Measurements from ENCODE around the gene TIAM2. TPM values are rescaled to one million over a fixed set of nuclear protein-coding genes. Genes with fewer than 3 reads are reported as not detected.

Gene TIAM2
- total RNA-seq, 4 donors from 2014 or later: 6.5 to 13.4 (median 10.7) TPM

GRCh38 chr6:155223646-155224451 is 228.7 kb downstream of the TIAM2 start:
- no peak for TF ChIP-seq CTCF (IDR thresholded peaks at IDR 0.05; ENCODE audit: low read depth)

- no peak for TF ChIP-seq CTCF (IDR thresholded peaks at IDR 0.05; ENCODE audit: low read depth)
Measured at GRCh38 chr6:155224618-155225017, 229.5 kb downstream of the TIAM2 start.

- no peak for TF ChIP-seq CTCF (IDR thresholded peaks at IDR 0.05; ENCODE audit: low read depth)
Measured at GRCh38 chr6:155227046-155227445, 231.9 kb downstream of the TIAM2 start.

- no peak for TF ChIP-seq CTCF (IDR thresholded peaks at IDR 0.05; ENCODE audit: low read depth)
Measured at GRCh38 chr6:155228546-155229166, 233.5 kb downstream of the TIAM2 start.

- TF ChIP-seq CTCF (IDR thresholded peaks at IDR 0.05; ENCODE audit: low read depth): no peak
Measured at GRCh38 chr6:155232848-155233247, 237.7 kb downstream of the TIAM2 start.

- no peak for TF ChIP-seq CTCF (IDR thresholded peaks at IDR 0.05; ENCODE audit: low read depth)
Measured at GRCh38 chr6:155234167-155234566, 239.1 kb downstream of the TIAM2 start.

GRCh38 chr6:155234687-155235086 is 239.6 kb downstream of the TIAM2 start:
- no peak for TF ChIP-seq CTCF (IDR thresholded peaks at IDR 0.05; ENCODE audit: low read depth)

All from subcutaneous adipose tissue (tissue), 4 donors.